ENCODE measurements around the gene HOXB5.

Gene HOXB5

DNA sequence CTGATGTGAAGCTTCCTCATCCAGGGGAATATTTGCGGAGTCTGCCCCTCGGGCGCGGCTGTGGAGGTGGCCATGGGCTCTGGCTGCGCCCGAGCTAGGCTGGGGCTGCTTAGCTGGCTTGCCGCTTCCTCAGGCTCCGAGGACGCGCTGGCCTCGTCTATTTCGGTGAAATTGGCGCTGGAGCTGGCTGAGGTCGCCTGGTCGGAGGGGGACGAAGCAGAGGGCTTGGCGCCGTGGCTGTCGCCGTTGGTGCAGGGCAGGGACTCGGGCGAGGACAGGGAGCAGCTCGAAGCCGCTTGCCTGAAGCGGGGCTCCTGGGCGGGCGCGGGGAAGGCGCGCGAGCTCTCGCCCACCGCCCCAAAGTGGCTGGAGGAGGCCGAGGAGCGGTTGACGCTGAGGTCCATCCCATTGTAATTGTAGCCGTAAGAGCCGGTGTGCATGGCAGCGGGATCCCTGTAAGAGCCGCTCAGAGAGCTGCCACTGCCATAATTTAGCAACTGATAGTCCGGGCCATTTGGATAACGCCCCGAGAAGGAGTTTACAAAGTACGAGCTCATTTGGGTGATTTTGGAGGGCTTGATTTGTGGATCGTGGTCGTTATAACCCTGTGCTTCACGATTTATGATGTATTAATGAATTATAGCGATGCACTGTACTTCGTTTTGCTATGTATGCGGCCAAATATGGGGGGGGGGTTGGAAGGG is at the start of gene HOXB5:
TSS of gene HOXB5 (minus strand) at position 654 of the 704 bp plus-strand sequence. CDS start at position 557, 97 bp downstream.
- DNase-seq: no peak

DNA sequence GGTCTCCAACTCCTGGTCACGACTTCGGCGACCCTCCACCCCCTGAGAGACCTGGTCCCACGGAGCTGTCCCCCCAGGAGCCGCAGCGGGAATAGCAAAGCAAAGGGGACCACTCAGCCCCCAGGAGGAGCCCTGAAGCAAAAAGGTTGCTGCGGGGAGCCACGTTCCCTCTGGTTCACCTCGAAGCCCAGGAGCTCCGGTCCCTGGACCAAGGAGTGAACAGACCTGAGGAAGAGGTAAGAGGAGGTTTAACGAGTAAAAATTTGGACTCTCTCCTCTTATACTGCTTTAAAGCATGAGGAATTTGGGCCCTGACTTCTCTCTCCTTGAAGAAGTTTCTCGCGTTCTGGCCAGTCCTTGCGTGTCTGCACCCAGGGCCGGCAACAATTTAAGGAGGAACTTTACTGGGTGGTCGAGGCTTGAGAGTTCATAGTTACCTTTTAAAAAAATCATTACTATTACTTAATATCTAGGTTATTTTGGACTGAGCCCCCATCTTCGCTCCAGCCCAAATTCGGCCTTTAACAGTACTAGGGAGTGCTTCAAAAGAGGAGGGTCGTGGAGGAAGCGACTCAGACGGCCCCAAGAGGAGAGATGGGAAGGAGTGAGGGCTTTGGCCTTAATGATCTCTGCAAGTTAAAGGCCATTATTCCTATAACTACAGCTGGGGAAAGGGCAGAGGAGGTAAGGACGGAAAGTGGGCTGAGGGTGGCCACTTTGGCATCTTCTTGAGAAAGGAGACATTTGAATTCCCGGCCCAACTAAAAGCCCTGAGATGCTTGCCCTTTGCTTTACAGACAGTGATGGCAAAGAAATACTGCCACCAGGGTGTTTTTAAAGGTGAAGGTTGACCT is 49.5 kb upstream of the HOXB5 start:
- DNase-seq: no peak

DNA sequence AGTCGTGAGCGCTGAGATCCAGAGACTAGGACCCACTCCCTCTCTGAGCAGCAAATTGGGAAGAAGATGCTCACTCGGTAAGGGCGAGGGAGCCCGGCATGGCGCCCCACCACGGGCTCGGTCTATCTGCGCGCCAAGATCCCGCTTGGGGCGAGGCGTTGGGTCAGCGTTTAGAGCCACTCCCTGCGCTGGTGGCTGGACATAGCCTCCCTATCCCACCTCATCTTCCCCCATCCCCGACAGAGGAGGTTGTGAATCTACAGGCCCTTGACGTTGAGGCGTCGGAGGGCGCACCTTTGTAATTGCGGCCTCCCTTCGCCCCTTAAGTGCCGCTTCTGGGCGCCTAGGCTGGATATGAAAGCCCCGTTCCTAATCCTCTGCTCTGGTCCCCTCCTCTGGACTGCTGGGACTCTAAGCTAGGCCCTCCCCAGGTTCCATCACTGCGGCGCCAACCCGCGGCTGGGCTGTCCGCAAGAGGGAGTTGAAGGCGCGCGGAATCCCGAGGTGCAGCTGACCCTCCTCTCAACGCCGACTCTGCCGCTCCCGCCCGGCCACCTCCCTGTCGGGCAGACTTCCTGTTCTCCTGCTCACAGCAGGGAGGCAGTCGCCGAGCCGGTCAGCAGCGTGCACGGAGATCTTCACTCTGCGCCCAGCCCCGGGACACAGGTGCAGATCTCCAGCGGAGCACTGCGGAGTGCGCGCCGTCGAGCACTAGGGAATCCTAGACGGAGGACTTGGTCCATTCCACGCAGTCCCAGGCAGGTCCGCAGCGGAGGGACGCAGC is 48.7 kb upstream of the HOXB5 start:
- DNase-seq: no peak

DNA sequence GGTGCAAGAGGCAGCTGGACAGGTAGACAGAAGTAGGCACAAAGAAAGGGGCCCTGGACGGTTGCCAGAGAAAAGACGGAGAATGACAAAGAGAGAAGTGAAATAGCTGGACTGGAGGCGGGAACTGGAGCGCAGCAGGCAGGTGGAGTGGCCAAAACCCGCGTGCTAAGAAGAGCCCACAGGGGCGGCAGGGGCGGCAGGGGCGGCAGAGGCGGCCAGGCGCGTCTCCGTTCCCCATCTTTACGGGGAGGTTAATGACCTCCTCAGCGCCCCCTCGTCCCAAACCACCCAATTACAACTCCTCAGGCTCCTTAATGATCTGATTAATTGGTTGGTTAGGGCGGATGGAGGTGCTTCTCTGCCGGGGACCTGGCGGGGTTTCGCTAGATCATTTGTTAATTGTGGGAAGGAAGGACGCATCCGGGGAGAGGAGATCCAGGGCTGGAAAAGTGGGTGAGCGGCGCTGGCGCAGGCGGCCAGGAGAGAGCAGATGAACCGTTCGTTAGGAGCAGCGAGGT is 48.0 kb upstream of the HOXB5 start:
- DNase-seq: no peak

DNA sequence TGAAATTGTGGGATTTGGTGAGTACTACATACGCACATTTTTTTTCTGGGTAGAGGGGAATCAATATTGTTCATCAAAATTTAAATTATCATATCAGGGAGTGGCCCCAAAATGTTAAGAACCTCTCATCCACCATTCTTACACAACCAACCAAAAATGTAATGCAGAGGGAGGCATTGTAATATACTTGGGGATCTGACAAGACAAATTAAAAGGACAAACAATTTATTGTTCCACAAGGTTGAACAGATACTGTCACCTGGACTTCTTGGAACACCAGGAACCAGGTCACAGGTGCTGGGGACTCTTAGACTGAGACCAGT is 47.2 kb upstream of the HOXB5 start:
- no peak for DNase-seq

DNA sequence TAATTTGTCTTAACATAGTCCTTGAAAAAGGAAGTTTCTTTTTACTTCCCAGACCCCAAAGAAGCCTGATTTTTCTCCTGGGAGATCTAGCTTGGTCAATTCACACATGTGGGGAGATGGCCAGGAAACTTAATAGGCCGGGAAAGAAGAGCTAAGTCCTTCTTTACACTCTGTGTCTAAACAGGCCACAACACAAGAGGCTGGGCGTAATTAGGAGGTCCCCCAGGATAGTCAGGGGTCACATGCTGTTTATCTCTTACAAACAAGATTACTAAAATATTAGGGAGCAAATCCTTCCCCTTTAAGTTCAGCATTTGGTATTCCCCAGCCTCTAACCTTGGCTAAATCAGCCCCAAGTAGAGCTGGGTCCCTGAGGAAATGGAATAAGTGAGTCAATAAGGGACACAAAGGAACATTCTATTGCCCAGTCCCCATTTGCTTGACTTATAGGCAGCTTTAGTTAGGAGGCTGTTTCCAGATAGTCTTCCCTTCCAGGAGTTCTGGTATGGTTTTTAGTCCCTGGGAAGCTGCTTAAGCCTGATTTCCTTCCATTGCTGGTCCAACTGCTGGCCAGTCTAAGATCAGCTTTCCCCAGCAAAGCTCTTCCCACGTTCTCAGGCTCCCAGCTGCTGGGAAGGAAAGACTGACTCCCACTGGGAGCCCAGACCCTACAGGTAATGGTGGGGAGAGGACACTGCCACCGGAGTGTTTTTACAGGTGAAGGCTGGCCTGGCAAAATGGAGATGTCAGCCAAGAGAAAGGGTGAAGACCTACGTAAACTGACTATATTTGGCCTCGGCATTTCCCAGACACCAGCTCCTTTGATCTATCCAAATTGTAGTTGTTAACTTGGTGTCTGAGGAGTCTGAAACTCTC is 46.6 kb upstream of the HOXB5 start:
- DNase-seq: no peak

DNA sequence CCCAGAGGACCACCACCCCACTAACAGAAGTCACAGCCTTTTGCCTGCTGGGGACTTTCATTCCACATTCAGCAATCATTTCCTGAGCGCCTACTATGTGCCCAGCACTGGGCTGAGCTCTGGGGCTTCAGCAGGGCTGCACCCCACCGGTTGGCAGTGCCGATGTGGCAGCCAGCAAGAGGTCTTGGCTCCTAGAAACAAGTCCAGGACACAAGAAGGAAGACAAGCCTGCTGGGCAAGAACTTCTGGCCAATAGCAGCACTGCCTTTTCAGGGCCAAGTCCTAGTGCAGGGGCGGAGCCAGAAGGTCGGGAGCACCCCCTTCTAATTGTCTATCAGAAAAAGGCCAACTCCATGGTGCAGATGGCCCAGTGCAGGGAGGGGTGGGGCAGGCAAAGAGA is 45.6 kb upstream of the HOXB5 start:
- no peak for DNase-seq

DNA sequence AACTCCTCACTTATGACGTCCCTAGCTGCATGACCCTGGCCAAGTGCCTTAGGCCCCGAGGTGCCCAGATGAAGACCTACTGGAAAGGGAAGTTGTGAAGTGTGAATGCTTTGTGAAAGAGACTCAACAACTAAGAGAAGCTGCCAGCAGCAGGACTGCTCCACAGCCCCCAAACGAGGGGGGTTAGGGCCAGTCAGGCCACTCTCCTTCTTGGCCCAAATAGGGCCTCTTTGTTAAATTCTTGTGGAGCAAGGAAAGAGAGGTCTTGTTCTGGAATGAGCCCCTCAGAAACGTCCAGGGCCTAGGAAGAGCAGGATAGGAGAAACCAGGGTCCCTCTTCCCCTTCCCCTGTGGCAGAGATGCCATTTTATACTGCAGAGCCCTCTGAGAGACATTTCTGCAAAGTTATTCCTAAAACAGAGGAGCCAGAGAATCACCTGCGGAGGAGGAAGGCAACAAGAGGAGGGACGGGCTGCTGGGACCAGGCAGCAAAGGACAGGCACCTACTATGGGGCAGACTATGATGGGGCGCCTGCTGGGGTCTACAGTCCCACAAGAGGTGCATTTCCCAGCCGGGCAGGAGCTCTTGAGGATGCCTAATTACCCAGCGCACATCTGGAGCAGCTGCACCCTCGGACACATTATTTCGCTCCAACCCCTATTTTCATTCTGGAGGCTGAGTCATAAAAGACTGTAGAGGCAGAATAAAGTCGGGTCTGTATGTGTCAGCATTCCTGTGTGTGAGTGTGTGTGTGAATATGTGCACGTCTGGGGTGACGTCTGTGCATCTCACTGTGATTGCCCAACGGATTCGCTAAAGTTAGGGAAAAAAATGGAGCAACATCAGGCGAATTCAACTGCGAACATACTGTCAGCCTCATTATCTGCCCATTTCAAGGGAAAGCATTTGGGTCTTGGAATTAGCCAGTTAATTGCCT is 44.0 kb upstream of the HOXB5 start:
- no peak for DNase-seq

DNA sequence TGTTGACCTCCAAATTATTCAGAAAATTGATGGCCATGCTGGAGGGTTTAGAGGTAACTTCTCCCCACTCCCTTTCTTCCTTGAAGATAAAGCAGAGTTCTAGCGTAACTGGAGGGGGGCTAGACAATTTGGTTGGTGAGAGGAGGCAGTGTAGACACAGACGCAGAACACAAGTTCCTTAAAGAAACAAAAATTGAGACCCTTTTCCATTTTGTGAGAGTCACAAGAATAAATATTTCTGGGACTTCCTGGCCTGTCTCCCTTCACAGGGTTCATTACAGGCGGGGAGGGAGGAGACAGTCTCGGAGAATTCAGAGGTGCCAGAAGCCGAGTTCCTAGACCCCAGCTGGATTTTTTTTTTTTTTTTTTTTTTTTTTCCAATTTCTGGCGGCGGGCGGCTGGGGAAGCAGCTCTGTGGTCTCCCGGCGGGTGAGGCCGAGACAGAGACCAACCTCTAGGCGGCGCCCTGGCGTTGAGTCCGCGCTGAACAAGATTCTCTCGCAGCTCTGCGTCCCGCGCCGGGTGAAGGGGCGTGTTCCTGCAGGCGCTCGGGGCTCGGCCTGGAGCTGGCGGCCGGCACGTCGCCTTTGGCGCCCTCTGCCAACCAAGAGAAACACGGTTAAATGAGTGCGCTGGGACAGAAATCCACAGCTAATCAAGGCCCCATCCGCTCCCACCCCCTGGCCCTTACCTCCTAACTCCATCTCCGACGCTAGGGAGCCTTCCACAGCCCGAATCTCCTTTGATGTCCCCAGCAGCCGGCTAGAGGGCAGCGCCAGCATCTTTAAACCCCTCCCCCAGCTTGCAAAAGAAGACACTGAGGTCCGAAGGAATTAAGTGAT is 42.8 kb upstream of the HOXB5 start:
- peak; percentile 64 for DNase-seq

DNA sequence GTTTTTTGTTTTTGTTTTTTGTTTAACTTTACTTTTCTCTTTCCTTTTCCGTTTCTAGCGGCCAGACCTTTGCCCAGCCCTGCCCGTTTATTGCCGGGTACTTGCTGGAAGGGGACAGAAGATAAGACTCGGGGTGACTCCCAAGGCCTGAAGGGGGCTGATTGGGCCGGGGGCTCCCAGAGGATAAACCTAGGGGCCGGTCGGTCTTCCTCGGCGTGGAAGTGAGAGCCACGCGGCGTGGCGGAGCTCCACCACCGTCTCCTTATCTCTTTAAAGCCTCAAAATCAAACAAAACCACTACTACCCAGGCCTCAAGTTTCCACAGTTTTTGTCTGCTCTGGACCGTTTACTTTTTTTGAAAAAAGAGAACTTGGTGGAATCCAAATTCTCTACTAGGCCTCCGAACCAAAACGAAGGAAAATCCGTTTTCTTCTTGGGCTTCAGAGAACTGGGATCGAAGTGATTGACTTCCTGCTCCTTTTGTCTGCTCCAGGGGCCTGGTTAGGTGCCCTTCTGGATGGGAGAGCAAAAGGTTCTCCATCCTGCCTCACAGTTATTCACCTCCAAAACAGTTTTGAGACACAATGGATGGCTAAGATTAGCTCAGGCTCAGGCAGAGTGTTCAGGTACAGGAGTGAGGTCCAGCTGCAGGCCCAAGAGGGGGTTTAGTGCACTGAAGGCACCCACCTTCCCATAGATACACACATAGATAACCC is 41.1 kb upstream of the HOXB5 start:
- no peak for DNase-seq

DNA sequence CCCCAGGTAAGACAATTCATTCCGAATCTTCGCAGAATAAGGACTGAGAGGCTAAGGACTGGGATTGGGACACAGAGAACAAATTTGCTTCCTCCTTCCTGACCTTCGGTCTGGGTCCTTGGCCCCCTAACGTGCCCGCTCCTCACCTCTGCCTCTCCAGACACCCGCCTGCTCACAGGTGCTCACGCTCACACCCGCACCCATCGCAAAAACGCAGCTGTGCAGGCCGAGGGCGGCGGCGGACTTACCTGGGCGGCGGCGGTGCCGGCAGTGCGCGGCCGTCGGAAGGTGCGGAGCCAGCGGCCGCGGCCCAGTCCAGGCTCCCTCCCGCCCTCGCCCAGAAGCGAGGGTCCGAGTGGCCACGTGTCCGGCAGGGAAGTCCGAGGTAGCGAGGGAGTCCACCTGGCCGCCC is 39.7 kb upstream of the HOXB5 start:
- DNase-seq: no peak

DNA sequence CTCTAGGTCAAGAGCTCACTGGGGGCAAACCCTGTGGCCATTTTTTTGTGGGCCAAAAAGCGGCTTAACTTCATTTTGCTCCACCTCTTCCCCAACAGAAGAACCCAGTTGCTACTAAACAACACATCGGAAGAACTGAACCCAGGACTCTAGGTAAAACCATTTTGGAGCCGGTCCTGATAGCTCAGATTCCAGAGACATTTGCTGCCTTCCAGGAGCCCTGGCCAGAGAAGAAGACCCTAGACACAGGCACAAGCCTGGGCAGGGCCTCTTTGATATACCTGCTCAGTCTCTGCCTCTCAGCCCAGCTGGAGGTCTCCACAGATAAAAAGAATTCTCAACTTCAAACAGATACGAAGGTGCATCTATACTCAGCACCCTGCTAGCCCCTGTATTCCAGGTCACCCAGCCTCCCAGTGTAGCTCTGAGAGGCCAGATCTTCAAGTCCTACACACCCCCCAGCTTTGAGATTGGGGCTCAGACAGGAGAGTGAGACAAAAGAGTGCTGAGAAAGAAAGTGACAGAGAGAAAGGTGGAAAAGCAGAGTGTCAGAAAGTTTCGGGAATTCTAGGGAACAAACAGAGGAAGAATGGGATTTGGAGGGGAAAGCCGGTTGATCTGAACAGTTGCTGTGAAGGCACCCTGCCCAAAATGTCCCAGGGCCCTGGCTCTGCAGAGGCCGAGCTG is 39.1 kb upstream of the HOXB5 start:
- no peak for DNase-seq

DNA sequence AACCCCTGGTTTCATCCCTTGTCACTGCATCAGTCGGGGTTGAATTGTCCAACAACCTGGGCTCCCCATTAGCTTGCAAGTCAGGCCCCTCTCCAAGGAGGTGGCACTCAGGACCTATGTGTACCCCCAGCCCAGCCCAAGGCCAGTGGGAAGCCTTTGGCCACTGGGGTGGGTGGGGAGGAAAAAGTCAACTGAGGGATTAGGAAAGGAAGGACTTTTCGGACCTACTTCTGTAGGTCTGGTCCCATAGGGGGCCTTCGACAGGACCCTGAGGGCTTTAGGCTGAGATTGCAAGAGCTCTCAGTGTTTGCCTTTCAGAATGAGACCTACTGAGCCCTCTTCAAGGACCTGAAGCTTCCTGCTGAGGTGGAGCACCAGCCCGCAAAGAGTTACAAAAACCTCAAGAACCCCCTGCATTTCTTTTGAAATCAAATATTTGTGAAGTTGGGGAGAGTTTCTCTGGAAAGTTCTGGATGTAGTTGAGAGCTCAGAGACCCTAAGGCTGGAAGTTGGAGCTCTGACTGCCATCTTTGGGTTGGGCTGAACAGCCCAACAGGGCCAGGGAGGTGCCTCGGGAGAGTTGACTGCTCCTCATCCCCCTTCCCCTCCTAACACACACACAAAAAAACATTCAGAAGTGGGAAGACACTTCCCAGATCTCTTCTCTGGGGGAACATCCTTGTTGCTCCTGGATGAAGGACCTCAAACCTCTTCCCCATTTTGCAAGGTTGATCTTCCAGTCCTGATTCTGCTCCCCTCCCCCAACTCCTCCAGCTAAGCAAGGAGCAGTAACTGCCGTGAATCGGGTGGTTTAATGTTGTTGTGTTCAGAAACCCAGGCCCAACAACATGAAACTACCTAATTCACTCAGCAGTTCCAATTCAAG is 38.4 kb upstream of the HOXB5 start:
- no peak for DNase-seq

DNA sequence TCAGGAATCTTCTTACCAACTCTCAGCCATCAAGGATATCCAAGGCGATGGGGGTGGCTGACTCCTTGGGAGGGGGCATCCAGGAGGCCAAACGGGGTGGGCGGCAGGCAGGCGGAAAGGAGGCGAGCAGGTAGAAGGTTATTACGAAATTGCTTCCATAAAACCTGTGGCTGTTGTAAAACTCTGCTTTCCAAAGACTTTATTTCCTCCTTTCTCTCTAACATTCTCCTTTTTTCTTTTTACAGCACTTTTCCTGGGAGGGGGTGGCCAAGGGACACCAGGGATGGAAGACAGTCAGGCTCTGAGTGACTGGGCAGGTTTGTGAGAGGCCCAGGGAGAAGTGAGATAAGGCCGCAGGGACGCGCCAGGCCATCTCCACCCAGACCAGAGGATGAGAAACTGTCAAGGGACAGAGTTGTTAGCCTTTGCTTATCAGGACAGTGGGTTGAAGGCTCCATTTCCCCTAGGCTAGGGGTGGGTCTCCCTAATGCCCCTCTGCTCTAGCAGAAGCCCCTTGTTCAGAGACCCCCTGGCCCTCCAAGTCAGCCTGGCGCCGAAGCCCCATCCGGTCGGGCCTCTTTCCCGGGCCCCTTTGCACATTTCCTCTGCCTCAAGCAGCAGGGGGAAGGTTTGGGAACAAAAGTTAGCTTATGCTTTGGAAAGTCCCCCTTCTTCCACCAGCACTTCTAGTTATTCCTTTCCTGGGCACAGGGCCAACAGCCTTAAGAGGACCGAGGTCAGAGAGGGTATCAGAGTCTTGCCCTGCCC is 37.5 kb upstream of the HOXB5 start:
- no peak for DNase-seq

DNA sequence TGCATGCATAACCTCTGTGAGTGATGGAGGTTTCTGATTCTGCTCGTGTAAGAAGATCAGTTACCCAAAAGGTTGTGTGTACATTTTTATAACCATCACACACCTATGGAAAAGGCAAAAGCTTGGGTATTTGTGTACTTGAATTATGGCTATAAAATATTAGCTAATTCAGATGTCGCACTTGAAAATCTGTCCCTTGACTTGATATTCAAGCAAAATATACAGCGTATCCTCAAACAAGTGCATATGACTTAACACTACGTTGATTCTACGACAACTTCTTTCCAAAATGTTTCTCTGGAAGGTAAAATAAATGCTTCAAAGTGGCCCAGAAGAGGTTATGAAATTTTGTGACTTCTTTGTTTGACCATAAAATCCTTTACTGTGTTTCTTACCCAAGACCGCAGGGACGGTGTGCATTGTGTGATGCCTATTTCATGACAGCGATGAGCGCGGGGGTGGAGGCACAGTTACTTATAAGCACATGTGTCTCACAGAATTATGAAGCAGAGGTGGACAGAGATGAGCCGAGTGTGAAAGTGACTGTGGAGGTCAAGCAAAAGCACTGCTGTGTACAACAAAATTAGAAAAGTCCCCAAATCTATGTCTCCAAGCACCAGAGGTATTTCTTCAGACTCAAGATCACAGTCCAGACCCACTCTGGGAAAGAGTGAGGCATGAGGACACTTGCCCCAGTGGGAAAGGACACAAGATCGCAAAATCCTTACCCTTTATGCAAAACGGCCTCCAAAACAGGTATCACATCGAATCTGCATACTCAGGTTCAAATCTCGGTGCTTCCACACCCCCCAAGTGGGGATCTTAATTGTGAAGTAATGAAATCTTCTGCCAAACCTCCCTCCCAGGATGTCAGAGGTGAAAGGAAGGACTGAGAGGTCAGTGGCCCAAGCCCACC is 36.7 kb upstream of the HOXB5 start:
- no peak for DNase-seq

DNA sequence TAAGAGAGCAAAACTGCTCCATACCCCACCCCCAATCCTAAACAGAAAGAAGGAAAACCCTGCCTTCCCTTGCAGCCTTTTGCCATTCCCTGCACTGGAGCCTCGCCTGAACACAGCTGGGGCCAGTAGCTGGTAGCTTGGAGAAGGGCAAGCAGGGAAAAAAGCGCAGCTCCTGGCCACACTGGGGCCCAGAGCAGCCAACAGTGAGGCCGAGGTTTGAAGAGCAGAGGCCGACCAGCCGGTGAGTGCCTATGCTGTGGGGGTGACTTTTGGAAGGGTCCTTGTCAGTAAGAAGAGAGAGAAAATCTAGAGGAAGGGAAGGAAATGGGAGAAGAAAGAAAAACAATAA is 35.8 kb upstream of the HOXB5 start:
- no peak for DNase-seq

Data from NCI-H774 (cell line).